Measurements from ENCODE around the gene PRR14L. TPM values are rescaled to one million over a fixed set of nuclear protein-coding genes. Genes with fewer than 3 reads are reported as not detected.

Gene PRR14L
- total RNA-seq, 1 donor from 2014 or later: 69.8 TPM

DNA sequence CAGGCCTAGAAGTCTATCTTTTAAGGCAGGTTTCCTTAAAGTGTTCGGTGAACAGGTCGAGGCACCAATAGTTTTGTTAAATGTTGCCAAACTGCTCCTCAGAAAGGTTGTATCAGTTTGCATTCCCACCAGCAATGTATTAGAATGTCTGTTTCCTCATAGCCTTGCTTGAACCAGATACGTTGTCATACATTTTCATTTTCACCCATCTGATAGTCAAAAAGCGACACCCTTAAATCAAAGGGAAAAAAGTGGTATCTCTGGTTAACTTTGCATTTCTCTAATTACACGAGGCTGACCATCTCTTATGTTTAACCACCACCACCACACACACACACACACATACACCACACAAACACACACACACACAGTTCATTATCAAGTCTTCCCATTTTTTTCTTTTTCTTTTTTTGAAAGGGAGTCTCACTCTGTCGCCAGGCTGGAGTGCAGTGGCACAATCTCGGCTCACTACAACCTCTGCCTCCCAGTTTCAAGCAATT lies 16.3 kb downstream of the PRR14L start:
- H3K9ac ChIP-seq (ENCODE audit: low read length): no peak overlapping the region
- DNase-seq (ENCODE audit: low read depth) (no peak), FAIRE-seq (no peak)
- Mint-ChIP-seq H3K36me3 (ENCODE audit: low read depth, unreplicated experiment) (peaks cover 8% of the 10 kb centered on the region), H3K9me3 (ENCODE audit: unreplicated experiment) (no peaks in the 10 kb centered on the region), H3K4me1 (ENCODE audit: low read depth, unreplicated experiment) (peaks cover 17% of the 10 kb centered on the region), H3K27ac (ENCODE audit: unreplicated experiment) (peak overlapping the region; percentile 80), H3K4me3 (ENCODE audit: unreplicated experiment) (no peak overlapping the region), H3K27me3 (ENCODE audit: low read depth, unreplicated experiment) (no peaks in the 10 kb centered on the region)
- H3K27ac ChIP-seq (ENCODE audit: low read depth, low read length): no peak overlapping the region
- H4K20me1 ChIP-seq (ENCODE audit: insufficient read depth, low read length): peaks cover 48% of the 10 kb centered on the region
- H3K36me3 ChIP-seq (ENCODE audit: insufficient read depth, low read length): peaks cover 2% of the 10 kb centered on the region
- no peaks in the 10 kb centered on the region for H3K9me3 ChIP-seq (ENCODE audit: insufficient read depth, low read depth, low read length)
- no peak overlapping the region for H3K4me3 ChIP-seq (ENCODE audit: insufficient read depth, low read depth, low read length)
- H3K27me3 ChIP-seq (ENCODE audit: insufficient read depth, low read length): no peaks in the 10 kb centered on the region
- TF ChIP-seq, protein P1, sequence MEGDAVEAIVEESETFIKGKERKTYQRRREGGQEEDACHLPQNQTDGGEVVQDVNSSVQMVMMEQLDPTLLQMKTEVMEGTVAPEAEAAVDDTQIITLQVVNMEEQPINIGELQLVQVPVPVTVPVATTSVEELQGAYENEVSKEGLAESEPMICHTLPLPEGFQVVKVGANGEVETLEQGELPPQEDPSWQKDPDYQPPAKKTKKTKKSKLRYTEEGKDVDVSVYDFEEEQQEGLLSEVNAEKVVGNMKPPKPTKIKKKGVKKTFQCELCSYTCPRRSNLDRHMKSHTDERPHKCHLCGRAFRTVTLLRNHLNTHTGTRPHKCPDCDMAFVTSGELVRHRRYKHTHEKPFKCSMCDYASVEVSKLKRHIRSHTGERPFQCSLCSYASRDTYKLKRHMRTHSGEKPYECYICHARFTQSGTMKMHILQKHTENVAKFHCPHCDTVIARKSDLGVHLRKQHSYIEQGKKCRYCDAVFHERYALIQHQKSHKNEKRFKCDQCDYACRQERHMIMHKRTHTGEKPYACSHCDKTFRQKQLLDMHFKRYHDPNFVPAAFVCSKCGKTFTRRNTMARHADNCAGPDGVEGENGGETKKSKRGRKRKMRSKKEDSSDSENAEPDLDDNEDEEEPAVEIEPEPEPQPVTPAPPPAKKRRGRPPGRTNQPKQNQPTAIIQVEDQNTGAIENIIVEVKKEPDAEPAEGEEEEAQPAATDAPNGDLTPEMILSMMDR (IDR thresholded peaks at IDR 0.05; ENCODE audit: insufficient read depth, low read depth, low read length): no peak
- TF ChIP-seq EZH2 (IDR thresholded peaks at IDR 0.05; ENCODE audit: insufficient read depth, low read length): no peak
- no peak overlapping the region for H2AFZ ChIP-seq (ENCODE audit: low read depth, low read length)
- H3K79me2 ChIP-seq (ENCODE audit: insufficient read depth, low read length): peaks cover 78% of the 10 kb centered on the region
- H3K4me1 ChIP-seq (ENCODE audit: insufficient read depth, low read length): peaks cover 12% of the 10 kb centered on the region
- no peak overlapping the region for H3K4me2 ChIP-seq (ENCODE audit: low read length)

DNA sequence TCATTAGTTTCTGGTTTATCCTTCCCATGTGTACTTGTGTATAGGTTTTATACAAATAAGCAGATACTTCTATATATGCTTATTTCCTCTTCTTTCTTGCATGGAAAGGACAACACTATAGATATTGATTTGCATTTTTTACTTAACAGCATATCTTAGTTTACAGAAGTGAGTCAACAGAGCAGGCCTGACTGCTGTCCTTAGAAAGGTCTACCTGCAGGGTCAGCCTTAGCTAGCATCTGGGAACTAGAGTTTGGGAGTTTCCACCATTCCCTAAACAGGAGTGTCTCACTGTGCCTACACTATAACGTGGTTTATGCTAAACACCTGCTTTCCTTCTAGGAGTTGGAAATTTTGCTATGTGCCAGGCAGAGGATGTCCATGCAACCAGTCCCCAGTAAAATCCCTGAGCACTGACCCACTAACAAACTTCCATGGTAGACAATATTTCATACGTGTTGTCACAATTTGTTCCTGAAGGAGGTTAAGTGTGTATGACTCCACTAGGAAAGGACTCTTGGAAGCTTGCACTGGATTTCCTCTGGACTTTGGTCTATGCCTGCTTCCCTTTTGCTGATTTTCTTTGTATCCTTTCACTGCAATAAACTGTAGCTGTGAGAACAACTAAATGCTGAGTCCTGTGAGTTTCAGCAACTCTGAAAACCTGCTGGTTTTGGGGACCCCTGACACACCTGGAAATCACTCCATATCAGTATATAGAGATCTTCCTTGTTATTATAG lies 17.7 kb downstream of the PRR14L start:
- Mint-ChIP-seq H3K27me3 (ENCODE audit: low read depth, unreplicated experiment) (no peaks in the 10 kb centered on the region), H3K27ac (ENCODE audit: unreplicated experiment) (no peak overlapping the region), H3K36me3 (ENCODE audit: low read depth, unreplicated experiment) (peaks cover 3% of the 10 kb centered on the region), H3K4me3 (ENCODE audit: unreplicated experiment) (no peak overlapping the region), H3K4me1 (ENCODE audit: low read depth, unreplicated experiment) (peaks cover 15% of the 10 kb centered on the region), H3K9me3 (ENCODE audit: unreplicated experiment) (no peaks in the 10 kb centered on the region)
- no peak overlapping the region for H2AFZ ChIP-seq (ENCODE audit: low read depth, low read length)
- TF ChIP-seq, protein P1 (IDR thresholded peaks at IDR 0.05; ENCODE audit: insufficient read depth, low read depth, low read length): no peak
- TF ChIP-seq EZH2 (IDR thresholded peaks at IDR 0.05; ENCODE audit: insufficient read depth, low read length): no peak
- no peak overlapping the region for H3K27ac ChIP-seq (ENCODE audit: low read depth, low read length)
- H3K79me2 ChIP-seq (ENCODE audit: insufficient read depth, low read length): peaks cover 74% of the 10 kb centered on the region
- H3K27me3 ChIP-seq (ENCODE audit: insufficient read depth, low read length): no peaks in the 10 kb centered on the region
- peaks cover 2% of the 10 kb centered on the region for H3K36me3 ChIP-seq (ENCODE audit: insufficient read depth, low read length)
- H3K9me3 ChIP-seq (ENCODE audit: insufficient read depth, low read depth, low read length): no peaks in the 10 kb centered on the region
- H4K20me1 ChIP-seq (ENCODE audit: insufficient read depth, low read length): peaks cover 42% of the 10 kb centered on the region
- H3K9ac ChIP-seq (ENCODE audit: low read length): no peak overlapping the region
- H3K4me3 ChIP-seq (ENCODE audit: insufficient read depth, low read depth, low read length): no peak overlapping the region
- FAIRE-seq (no peak), DNase-seq (ENCODE audit: low read depth) (no peak)
- H3K4me2 ChIP-seq (ENCODE audit: low read length): no peak overlapping the region
- peaks cover 12% of the 10 kb centered on the region for H3K4me1 ChIP-seq (ENCODE audit: insufficient read depth, low read length)

DNA sequence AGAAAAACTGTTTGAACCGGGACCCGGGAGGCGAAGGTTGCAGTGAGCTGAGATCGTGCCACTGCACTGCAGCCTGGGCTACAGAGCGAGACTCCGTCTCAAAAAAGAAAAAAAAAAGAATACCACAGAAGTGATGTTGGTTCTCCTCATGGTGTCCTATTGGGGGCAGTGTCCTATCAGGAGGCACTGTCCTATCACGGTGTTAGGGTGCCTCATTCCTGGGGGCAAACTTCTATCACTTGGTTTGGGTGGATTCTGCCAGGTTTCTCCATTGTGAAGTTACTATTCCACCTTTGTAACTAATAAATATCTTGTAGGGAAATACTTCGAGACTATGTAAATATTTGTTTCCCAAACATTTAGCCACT lies 19.6 kb downstream of the PRR14L start:
- FAIRE-seq (no peak), DNase-seq (ENCODE audit: low read depth) (no peak)
- H3K4me1 ChIP-seq (ENCODE audit: insufficient read depth, low read length): peaks cover 12% of the 10 kb centered on the region
- TF ChIP-seq, protein P1 (IDR thresholded peaks at IDR 0.05; ENCODE audit: insufficient read depth, low read depth, low read length): no peak
- no peak for TF ChIP-seq EZH2 (IDR thresholded peaks at IDR 0.05; ENCODE audit: insufficient read depth, low read length)
- no peaks in the 10 kb centered on the region for H3K9me3 ChIP-seq (ENCODE audit: insufficient read depth, low read depth, low read length)
- H4K20me1 ChIP-seq (ENCODE audit: insufficient read depth, low read length): peaks cover 39% of the 10 kb centered on the region
- Mint-ChIP-seq H3K27me3 (ENCODE audit: low read depth, unreplicated experiment) (no peaks in the 10 kb centered on the region), H3K36me3 (ENCODE audit: low read depth, unreplicated experiment) (peaks cover 5% of the 10 kb centered on the region), H3K9me3 (ENCODE audit: unreplicated experiment) (no peaks in the 10 kb centered on the region), H3K27ac (ENCODE audit: unreplicated experiment) (no peak overlapping the region), H3K4me3 (ENCODE audit: unreplicated experiment) (no peak overlapping the region), H3K4me1 (ENCODE audit: low read depth, unreplicated experiment) (peaks cover 15% of the 10 kb centered on the region)
- H3K9ac ChIP-seq (ENCODE audit: low read length): no peak overlapping the region
- no peak overlapping the region for H2AFZ ChIP-seq (ENCODE audit: low read depth, low read length)
- peaks cover 6% of the 10 kb centered on the region for H3K36me3 ChIP-seq (ENCODE audit: insufficient read depth, low read length)
- H3K27me3 ChIP-seq (ENCODE audit: insufficient read depth, low read length): no peaks in the 10 kb centered on the region
- no peak overlapping the region for H3K4me3 ChIP-seq (ENCODE audit: insufficient read depth, low read depth, low read length)
- H3K4me2 ChIP-seq (ENCODE audit: low read length): no peak overlapping the region
- H3K27ac ChIP-seq (ENCODE audit: low read depth, low read length): no peak overlapping the region
- H3K79me2 ChIP-seq (ENCODE audit: insufficient read depth, low read length): peaks cover 64% of the 10 kb centered on the region
